Prostate gland (tissue), 2 donors: ENCODE results near the gene SLC25A21. TPM values are rescaled to one million over a fixed set of nuclear protein-coding genes. Genes with fewer than 3 reads are reported as not detected.

Experiments
- DNase-seq: peaks from one replicate; pipeline ENCODE4 v3.0.0-alpha.2; 2019; ENCODE audit warnings: low spot score
- H3K27ac ChIP-seq, 2 donors: fragments of 200-600 bp; sonication (generic); 2 replicates each; pipeline ENCODE4 v1.5.1; 2017 to 2019
- H3K27me3 ChIP-seq: fragments of 200-600 bp; sonication (generic); replicated peaks from 2 replicates; pipeline ENCODE4 v1.5.1; 2019; ENCODE audit not compliant: insufficient read depth
- H3K36me3 ChIP-seq, 2 donors: fragments of 200-600 bp; sonication (generic); 1 replicate in 1 of 2; 2 replicates in 1 of 2; pipeline versions ENCODE4 v1.5.1 to v1.8.1; 2017 to 2019
- H3K4me1 ChIP-seq: fragments of 200-600 bp; sonication (generic); replicated peaks from 2 replicates; pipeline ENCODE4 v1.5.1; 2019
- H3K4me3 ChIP-seq, 2 donors: fragments of 200-600 bp; sonication (generic); 2 replicates each; pipeline ENCODE4 v1.5.1; 2017 to 2019
- H3K9me3 ChIP-seq: fragments of 200-600 bp; sonication (generic); 2 replicates; pipeline ENCODE4 v1.5.1; 2017
- CTCF ChIP-seq, 4 experiments: fragments of 200-600 bp in 2 of 4; fragments of 450-650 bp in 2 of 4; sonication (generic) in 2 of 4; IDR thresholded peaks; 1 replicate in 3 of 4; 2 replicates in 1 of 4; pipeline ENCODE4 v1.5.1; 2016 to 2019; ENCODE audit warnings: antibody characterized with exemption in 4 of 4, mild to moderate bottlenecking in 2 of 4, moderate library complexity in 2 of 4
- POLR2A ChIP-seq: fragments of 450-650 bp; IDR thresholded peaks from one replicate; pipeline ENCODE4 v1.6.1; 2016; ENCODE audit warnings: antibody characterized with exemption, mild to moderate bottlenecking
- POLR2AphosphoS5 ChIP-seq: sonication (generic); formaldehyde crosslinking; IDR thresholded peaks from one replicate; pipeline ENCODE4 v1.6.1; 2017; ENCODE audit warnings: antibody characterized with exemption
- WGBS: methylation state at CpG from one replicate; pipeline ENCODE4 v1.1.5; 2018; 5-methylcytosine and 5-hydroxymethylcytosine counted together
- intact Hi-C: fragments of 100-400 bp; cut with DNase I; formaldehyde crosslinking; loops from one replicate; pipeline ENCODE4 v1.14.2; 2022
- total RNA-seq, 2 donors: library from RNA; depleted of rRNA; stranded (reverse); fragments of >200 nt; gene quantifications; one replicate each; pipeline ENCODE4 v1.1.0, GENCODE V29; 2016

Gene SLC25A21
- total RNA-seq, 2 donors from 2014 or later, result 1.5 to 7.7 TPM

GRCh38 chr14:36844443-36845195 is 327.8 kb downstream of the SLC25A21 start:
- intact Hi-C loops, result no loop called here
- Histone ChIP-seq H3K36me3 (no peaks in the 10 kb centered on the region), H3K4me1 (no peaks in the 10 kb centered on the region), H3K9me3 (no peaks in the 10 kb centered on the region), H3K4me3 (no peak overlapping the region), H3K27ac (no peak overlapping the region), H3K27me3 (no peaks in the 10 kb centered on the region)
- no peak for DNase-seq
- 60% methylated on average over 6 of the region's 6 CpGs for WGBS
- no peak for TF ChIP-seq CTCF (IDR thresholded peaks at IDR 0.05)
- no peak for TF ChIP-seq POLR2AphosphoS5
- no peak for TF ChIP-seq POLR2A

GRCh38 chr14:36843410-36843809 is 329.0 kb downstream of the SLC25A21 start:
- H3K9me3 ChIP-seq, result no peaks in the 10 kb centered on the region
- H3K36me3 ChIP-seq, result no peaks in the 10 kb centered on the region
- no peak overlapping the region for H3K4me3 ChIP-seq
- no peak for DNase-seq
- no peak overlapping the region for H3K27ac ChIP-seq
- intact Hi-C loops, result no loop called here
- TF ChIP-seq POLR2AphosphoS5 (no peak), CTCF (IDR thresholded peaks at IDR 0.05) (no peak), POLR2A (no peak)
- 89% methylated on average over 1 of the region's 1 CpG for WGBS
- no peaks in the 10 kb centered on the region for H3K4me1 ChIP-seq
- H3K27me3 ChIP-seq, result no peaks in the 10 kb centered on the region

DNA sequence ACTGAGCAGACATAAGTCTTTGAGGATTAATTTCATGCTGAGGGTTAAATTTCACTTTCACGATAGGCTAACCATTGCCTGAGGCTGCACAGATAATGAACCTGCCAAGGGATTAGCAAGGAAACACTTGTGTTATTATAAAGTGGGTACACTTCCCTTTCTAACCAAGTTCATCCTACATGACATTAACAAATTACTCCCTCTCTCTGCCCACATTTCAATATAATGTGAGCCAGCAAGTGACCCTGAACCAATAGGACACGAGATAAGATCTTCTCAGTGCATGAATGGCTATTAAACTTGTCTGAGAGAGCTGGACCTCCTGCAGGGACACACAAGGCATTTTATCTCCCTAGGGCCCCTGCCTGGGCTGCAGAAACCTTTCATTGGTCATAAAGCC is 337.3 kb downstream of the SLC25A21 start:
- no peak for DNase-seq
- no peak overlapping the region for H3K27ac ChIP-seq
- H3K36me3 ChIP-seq, result no peaks in the 10 kb centered on the region
- no peaks in the 10 kb centered on the region for H3K9me3 ChIP-seq
- WGBS, result 21% methylated on average over 2 of the region's 2 CpGs
- no peak overlapping the region for H3K4me3 ChIP-seq
- no peak for TF ChIP-seq POLR2A
- TF ChIP-seq CTCF (IDR thresholded peaks at IDR 0.05), result no peak
- intact Hi-C loops, result no loop called here
- no peaks in the 10 kb centered on the region for H3K27me3 ChIP-seq
- H3K4me1 ChIP-seq, result no peaks in the 10 kb centered on the region

- no peak for TF ChIP-seq POLR2A
- TF ChIP-seq POLR2AphosphoS5, result no peak
- Histone ChIP-seq H3K4me1 (no peaks in the 10 kb centered on the region), H3K36me3 (no peaks in the 10 kb centered on the region), H3K4me3 (no peak overlapping the region), H3K27me3 (no peaks in the 10 kb centered on the region), H3K9me3 (no peaks in the 10 kb centered on the region), H3K27ac (no peak overlapping the region)
- no peak for DNase-seq
- WGBS, result 85% methylated on average over 2 of the region's 2 CpGs
- intact Hi-C loops, result no loop called here
Measured at GRCh38 chr14:36834293-36834692, 338.1 kb downstream of the SLC25A21 start.

DNA sequence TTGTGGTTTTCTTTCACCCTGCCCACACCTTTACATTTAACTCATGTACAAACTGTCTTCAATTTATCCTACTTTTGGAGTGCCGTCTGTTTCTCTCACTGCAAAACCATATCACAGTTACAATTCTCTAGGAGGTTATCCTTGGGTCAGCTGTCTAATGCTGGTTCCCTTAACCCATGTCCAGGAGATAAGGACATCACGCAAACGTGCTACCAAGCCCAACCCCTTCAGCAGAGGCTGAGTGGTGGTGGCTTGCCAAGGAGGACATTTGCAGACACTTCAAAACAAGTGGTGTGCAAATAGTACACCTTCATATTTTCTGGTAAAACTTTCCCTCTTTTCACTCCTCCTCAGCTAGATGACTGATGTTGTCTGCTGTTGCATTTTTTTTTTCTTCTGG is 342.9 kb downstream of the SLC25A21 start:
- Histone ChIP-seq H3K9me3 (no peaks in the 10 kb centered on the region), H3K36me3 (no peaks in the 10 kb centered on the region), H3K4me1 (no peaks in the 10 kb centered on the region), H3K27me3 (no peaks in the 10 kb centered on the region), H3K27ac (no peak overlapping the region), H3K4me3 (no peak overlapping the region)
- intact Hi-C loops, result no loop called here
- 80% methylated on average over 3 of the region's 3 CpGs for WGBS
- DNase-seq, result no peak
- TF ChIP-seq POLR2A, result no peak
- no peak for TF ChIP-seq POLR2AphosphoS5
- no peak for TF ChIP-seq CTCF (IDR thresholded peaks at IDR 0.05)
